ENCODE results near the gene GRK1. TPM values are rescaled to one million over a fixed set of nuclear protein-coding genes. Genes with fewer than 3 reads are reported as not detected.

Gene GRK1
- total and polyA plus RNA-seq, 8 donors, result 0.02 to 0.04 TPM; not detected in 6

DNA sequence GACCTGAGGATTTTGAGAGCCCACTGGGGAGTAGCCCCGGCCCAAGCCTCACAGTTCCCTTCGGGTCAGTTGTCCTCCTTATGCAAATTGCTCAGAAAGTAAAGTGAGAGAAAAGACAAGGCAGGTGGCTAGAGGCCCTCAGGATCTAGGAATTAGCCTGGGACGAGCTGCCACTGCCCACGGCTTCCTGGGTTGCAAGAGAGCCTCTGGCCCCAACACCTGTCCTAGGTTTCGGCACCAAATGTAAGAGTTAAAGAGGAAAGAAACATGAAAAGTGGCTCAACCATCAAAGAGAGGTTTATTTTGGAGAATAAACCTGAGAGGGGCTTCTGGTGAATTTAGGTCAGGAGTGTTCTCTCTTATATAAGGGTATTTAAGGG is 117.6 kb downstream of the GRK1 start:
- 89 to 92% methylated on average over 4 to 5 of the region's 5 CpGs for WGBS, 2 donors
- H3K27me3 ChIP-seq, result no peaks in the 10 kb centered on the region
- intact Hi-C loops (cut with DNase I), result no loop called here
- DNase-seq (peak in 1 of 6 donors; percentile 10), ATAC-seq (no peak), FAIRE-seq (no peak)
- no peak overlapping the region for H3K4me3 ChIP-seq
- H3K36me3 ChIP-seq, result no peaks in the 10 kb centered on the region
- H3K27ac ChIP-seq, result no peak overlapping the region
- no peaks in the 10 kb centered on the region for H3K9me3 ChIP-seq
- TF ChIP-seq, protein P1, sequence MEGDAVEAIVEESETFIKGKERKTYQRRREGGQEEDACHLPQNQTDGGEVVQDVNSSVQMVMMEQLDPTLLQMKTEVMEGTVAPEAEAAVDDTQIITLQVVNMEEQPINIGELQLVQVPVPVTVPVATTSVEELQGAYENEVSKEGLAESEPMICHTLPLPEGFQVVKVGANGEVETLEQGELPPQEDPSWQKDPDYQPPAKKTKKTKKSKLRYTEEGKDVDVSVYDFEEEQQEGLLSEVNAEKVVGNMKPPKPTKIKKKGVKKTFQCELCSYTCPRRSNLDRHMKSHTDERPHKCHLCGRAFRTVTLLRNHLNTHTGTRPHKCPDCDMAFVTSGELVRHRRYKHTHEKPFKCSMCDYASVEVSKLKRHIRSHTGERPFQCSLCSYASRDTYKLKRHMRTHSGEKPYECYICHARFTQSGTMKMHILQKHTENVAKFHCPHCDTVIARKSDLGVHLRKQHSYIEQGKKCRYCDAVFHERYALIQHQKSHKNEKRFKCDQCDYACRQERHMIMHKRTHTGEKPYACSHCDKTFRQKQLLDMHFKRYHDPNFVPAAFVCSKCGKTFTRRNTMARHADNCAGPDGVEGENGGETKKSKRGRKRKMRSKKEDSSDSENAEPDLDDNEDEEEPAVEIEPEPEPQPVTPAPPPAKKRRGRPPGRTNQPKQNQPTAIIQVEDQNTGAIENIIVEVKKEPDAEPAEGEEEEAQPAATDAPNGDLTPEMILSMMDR (IDR thresholded peaks at IDR 0.05), result no peak
- H3K4me1 ChIP-seq, result no peaks in the 10 kb centered on the region

DNA sequence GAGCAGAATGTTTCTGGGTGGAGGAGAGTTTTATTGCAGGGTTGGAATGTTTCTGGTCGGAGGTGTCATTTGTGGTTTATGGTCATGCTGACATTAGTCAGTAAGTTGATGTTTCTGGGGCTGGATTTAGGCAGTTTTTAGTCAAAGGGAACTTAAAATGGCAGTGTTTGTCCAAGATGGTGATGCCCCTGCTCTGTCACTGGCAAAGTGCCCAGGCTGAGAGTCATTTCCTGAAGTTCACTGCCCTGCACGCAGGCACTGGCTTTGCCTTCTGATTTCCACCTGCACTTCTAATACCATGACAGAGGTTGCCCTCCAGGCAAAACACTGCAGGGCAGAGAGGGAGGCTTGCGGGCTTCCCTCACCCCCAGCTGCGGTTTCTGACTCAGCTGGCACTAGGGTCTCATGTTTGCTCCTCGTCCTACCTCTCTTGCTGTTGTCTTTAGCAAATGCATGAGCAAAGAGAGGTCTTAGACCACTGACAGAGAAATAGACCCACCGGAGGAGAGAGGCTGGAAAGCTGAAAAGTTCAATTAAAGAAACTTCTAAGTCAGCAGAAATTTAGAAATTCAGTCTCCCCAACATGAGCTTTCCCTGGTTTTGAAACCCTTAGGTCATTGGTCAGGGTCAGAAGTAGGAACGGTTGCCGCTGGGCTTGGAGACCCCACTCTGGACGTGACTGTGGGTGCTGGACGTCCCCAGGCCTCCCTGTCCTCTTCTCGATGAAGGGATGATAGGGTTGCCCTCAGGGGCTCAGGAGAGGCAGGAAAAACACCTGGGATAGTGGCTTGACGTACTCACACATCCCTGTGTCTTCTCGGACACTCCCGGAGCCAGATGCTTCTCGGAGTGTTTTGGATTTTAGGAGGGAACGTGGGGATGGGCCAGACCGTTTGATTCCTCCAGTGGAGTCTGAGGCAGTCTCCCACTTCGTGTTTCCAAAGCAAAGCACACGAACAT is 118.3 kb downstream of the GRK1 start:
- no peak for FAIRE-seq

DNA sequence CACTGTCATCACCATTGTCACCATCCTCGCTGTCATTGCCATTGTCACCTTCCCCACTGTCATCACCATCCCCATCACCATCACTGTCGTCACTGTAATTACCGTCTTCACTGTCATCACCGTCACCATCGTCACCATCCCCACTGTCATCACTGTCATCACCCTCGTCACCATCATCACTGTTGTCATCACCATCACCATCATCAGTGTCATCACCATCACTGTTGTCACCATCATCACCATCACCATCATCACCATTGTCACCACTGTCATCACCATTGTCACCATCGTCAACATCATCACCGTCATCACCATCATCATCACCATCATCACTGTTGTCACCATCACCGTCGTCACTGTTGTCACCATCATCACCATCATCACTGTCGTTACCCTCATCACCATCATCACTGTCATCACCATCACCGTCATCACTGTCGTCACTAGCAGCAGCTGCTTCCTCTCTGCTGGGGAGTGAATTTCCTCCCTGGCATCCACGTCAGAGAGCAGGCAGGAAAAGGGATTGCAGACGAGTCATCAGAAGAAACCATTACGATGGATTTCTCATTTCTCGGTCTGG is 119.3 kb downstream of the GRK1 start:
- H3K9me3 ChIP-seq, result no peaks in the 10 kb centered on the region
- WGBS, 2 donors, result 78 to 80% methylated on average over 17 of the region's 17 CpGs
- H3K4me3 ChIP-seq, result no peak overlapping the region

More for the DNA sequence above, 118.3 kb downstream of the GRK1 start:
- no peaks in the 10 kb centered on the region for H3K9me3 ChIP-seq
- intact Hi-C loops (cut with DNase I), result no loop called here
- ATAC-seq (no peak), DNase-seq (peak in 1 of 6 donors; percentile 14)
- no peaks in the 10 kb centered on the region for H3K27me3 ChIP-seq
- no peak overlapping the region for H3K4me3 ChIP-seq
- TF ChIP-seq, protein P1 (IDR thresholded peaks at IDR 0.05), result no peak
- H3K4me1 ChIP-seq, result no peaks in the 10 kb centered on the region
- WGBS, 2 donors, result 77 to 81% methylated on average over 19 of the region's 19 CpGs
- no peak overlapping the region for H3K27ac ChIP-seq
- no peaks in the 10 kb centered on the region for H3K36me3 ChIP-seq

More for the DNA sequence above, 119.3 kb downstream of the GRK1 start:
- H3K4me1 ChIP-seq, result no peaks in the 10 kb centered on the region
- no peak overlapping the region for H3K27ac ChIP-seq
- DNase-seq (no peak), ATAC-seq (no peak), FAIRE-seq (no peak)
- TF ChIP-seq, protein P1 (IDR thresholded peaks at IDR 0.05), result no peak
- intact Hi-C loops (cut with DNase I), result no loop called here
- H3K36me3 ChIP-seq, result no peaks in the 10 kb centered on the region
- no peaks in the 10 kb centered on the region for H3K27me3 ChIP-seq

Other genes with a start within 250 kb of the GRK1 start
- gene ADPRHL1, start 213.7 kb upstream of the GRK1 start, total RNA-seq, result 1 to 10 TPM; 2.2 to 6.0 (median 3.7) TPM
- gene ADPRHL1, start 213.7 kb upstream of the GRK1 start, polyA plus RNA-seq, result 1 to 10 TPM; 1.2 to 2.3 TPM
- 10 to 100 TPM in 1 of 6 donors, 1 to 10 TPM in 5; 4.8 to 11.2 (median 7.3) TPM for gene DCUN1D2, start 176.5 kb upstream of the GRK1 start, total RNA-seq
- 10 to 100 TPM; 10.5 to 18.3 TPM for gene DCUN1D2, start 176.5 kb upstream of the GRK1 start, polyA plus RNA-seq
- 10 to 100 TPM; 10.3 to 24.7 (median 17.9) TPM for gene TFDP1, start 82.5 kb upstream of the GRK1 start, total RNA-seq
- 10 to 100 TPM; 10.9 to 22.3 TPM for gene TFDP1, start 82.5 kb upstream of the GRK1 start, polyA plus RNA-seq
- gene ATP4B, start 9.0 kb upstream of the GRK1 start, total RNA-seq, result not detected
- not detected for gene ATP4B, start 9.0 kb upstream of the GRK1 start, polyA plus RNA-seq
- 1 to 10 TPM; 1.8 to 8.1 (median 3.5) TPM for gene TMEM255B, start 92.0 kb downstream of the GRK1 start, total RNA-seq
- 10 to 100 TPM; 13.6 to 17.9 TPM for gene TMEM255B, start 92.0 kb downstream of the GRK1 start, polyA plus RNA-seq
- 10 to 100 TPM; 24.3 to 68.8 (median 38.6) TPM for gene GAS6, start 196.9 kb downstream of the GRK1 start, total RNA-seq
- gene GAS6, start 196.9 kb downstream of the GRK1 start, polyA plus RNA-seq, result 100 to 1,000 TPM in 1 of 2 donors, 10 to 100 TPM in 1; 98.0 to 124 TPM

Data from pancreas (tissue), 10 donors.